Loucy (cell line): ENCODE measurements around the gene SAG.

ENCODE experiments used
- H2AFZ ChIP-seq: fragments of 200-600 bp; sonication (generic); 2 replicates; pipeline ENCODE4 v1.6.0; 2016; ENCODE audit warnings: antibody characterized with exemption, mild to moderate bottlenecking, low read length, moderate library complexity
- H3F3A ChIP-seq: fragments of 200-600 bp; 2 replicates; pipeline ENCODE4 v1.6.0; 2016; ENCODE audit warnings: antibody characterized with exemption, low read depth, mild to moderate bottlenecking
- H3K27me3 ChIP-seq: fragments of 200-600 bp; sonication (generic); 2 replicates; pipeline ENCODE4 v1.6.1; 2014; ENCODE audit warnings: low read length, mild to moderate bottlenecking; ENCODE audit not compliant: insufficient read depth, poor library complexity, severe bottlenecking
- H3K36me3 ChIP-seq: fragments of 200-600 bp; sonication (generic); 2 replicates; pipeline ENCODE4 v1.6.1; 2016; ENCODE audit warnings: low read length; ENCODE audit not compliant: insufficient read depth
- H3K4me1 ChIP-seq: fragments of 200-600 bp; sonication (generic); 2 replicates; pipeline ENCODE4 v1.5.1; 2014; ENCODE audit warnings: low read length, mild to moderate bottlenecking; ENCODE audit not compliant: insufficient read depth, poor library complexity, severe bottlenecking
- H3K4me2 ChIP-seq: fragments of 200-600 bp; sonication (generic); 2 replicates; pipeline ENCODE4 v1.6.0; 2014; ENCODE audit warnings: antibody characterized with exemption, low read length, low read depth, mild to moderate bottlenecking; ENCODE audit not compliant: poor library complexity, severe bottlenecking
- H3K4me3 ChIP-seq: fragments of 200-600 bp; sonication (generic); 2 replicates; pipeline ENCODE4 v1.5.1; 2014; ENCODE audit warnings: low read length, mild to moderate bottlenecking, mixed read lengths; ENCODE audit not compliant: poor library complexity, severe bottlenecking
- H3K79me2 ChIP-seq: fragments of 200-600 bp; sonication (generic); 2 replicates; pipeline ENCODE4 v1.6.1; 2014; ENCODE audit warnings: low read length; ENCODE audit not compliant: insufficient read depth
- H3K9ac ChIP-seq: fragments of 200-600 bp; sonication (generic); 2 replicates; pipeline ENCODE4 v1.6.0; 2014; ENCODE audit warnings: mild to moderate bottlenecking, low read depth, low read length, moderate library complexity; ENCODE audit not compliant: poor library complexity, severe bottlenecking
- H3K9me2 ChIP-seq: fragments of 200-600 bp; sonication (generic); replicated peaks from 2 replicates; pipeline ENCODE4 v1.6.1; 2016; ENCODE audit warnings: low read depth, low read length, mixed read lengths
- H3K9me3 ChIP-seq: fragments of 200-600 bp; sonication (generic); 2 replicates; pipeline ENCODE4 v1.6.1; 2014; ENCODE audit warnings: mild to moderate bottlenecking, antibody characterized with exemption, low read length, low read depth; ENCODE audit not compliant: insufficient read depth
- H4K20me1 ChIP-seq: fragments of 200-600 bp; sonication (generic); 2 replicates; pipeline ENCODE4 v1.6.0; 2014; ENCODE audit warnings: antibody characterized with exemption, low read length, mild to moderate bottlenecking; ENCODE audit not compliant: insufficient read depth, poor library complexity, severe bottlenecking
- CTCF ChIP-seq: fragments of 200-600 bp; sonication (generic); conservative IDR thresholded peaks from 2 replicates; pipeline ENCODE4 v1.5.1; 2014; ENCODE audit warnings: mild to moderate bottlenecking, antibody characterized with exemption, low read length
- EZH2phosphoT487 ChIP-seq: fragments of 200-600 bp; IDR thresholded peaks from 2 replicates; pipeline ENCODE4 v1.6.1; 2018; ENCODE audit warnings: antibody characterized with exemption, mild to moderate bottlenecking, moderate library complexity, borderline replicate concordance

The SAG gene

GRCh38 chr2:233360771-233361176, 53.2 kb downstream of the SAG start:
- H3K9me3 ChIP-seq: no peaks in the 10 kb centered on the region
- H3K4me3 ChIP-seq: no peak overlapping the region
- H3K36me3 ChIP-seq: no peaks in the 10 kb centered on the region; the same call in 1 of the 2 replicates
- H3K9me2 ChIP-seq: no peaks in the 10 kb centered on the region
- H3K4me1 ChIP-seq: peaks cover 37% of the 10 kb centered on the region
- H3K9ac ChIP-seq: peak overlapping the region; percentile 9
- peaks cover 26% of the 10 kb centered on the region for H4K20me1 ChIP-seq
- TF ChIP-seq CTCF (no peak), EZH2phosphoT487 (no peak)
- no peak overlapping the region for H2AFZ ChIP-seq
- H3K27me3 ChIP-seq: no peaks in the 10 kb centered on the region
- no peaks in the 10 kb centered on the region for H3F3A ChIP-seq
- peaks cover 65% of the 10 kb centered on the region for H3K79me2 ChIP-seq
- H3K4me2 ChIP-seq: no peak overlapping the region

- H3K9me3 ChIP-seq: no peaks in the 10 kb centered on the region
- TF ChIP-seq CTCF: no peak
- no peak for TF ChIP-seq EZH2phosphoT487
- H3F3A ChIP-seq: no peaks in the 10 kb centered on the region
- H4K20me1 ChIP-seq: peaks cover 20% of the 10 kb centered on the region
- H2AFZ ChIP-seq: no peak overlapping the region
- no peaks in the 10 kb centered on the region for H3K27me3 ChIP-seq
- H3K36me3 ChIP-seq: no peaks in the 10 kb centered on the region; the same call in 1 of the 2 replicates
- peaks cover 65% of the 10 kb centered on the region for H3K79me2 ChIP-seq
- peak overlapping the region; percentile 9 for H3K9ac ChIP-seq
- no peak overlapping the region for H3K4me2 ChIP-seq
- H3K4me1 ChIP-seq: peaks cover 32% of the 10 kb centered on the region
- H3K9me2 ChIP-seq: no peaks in the 10 kb centered on the region
- no peak overlapping the region for H3K4me3 ChIP-seq
These were observed 53.7 kb downstream of the SAG start for GRCh38 chr2:233361297-233361696.

- Histone ChIP-seq H3K27me3 (no peaks in the 10 kb centered on the region), H4K20me1 (peaks cover 9% of the 10 kb centered on the region), H3F3A (no peaks in the 10 kb centered on the region), H3K4me3 (no peak overlapping the region), H3K79me2 (peaks cover 62% of the 10 kb centered on the region), H3K4me1 (peaks cover 18% of the 10 kb centered on the region), H3K9me3 (no peaks in the 10 kb centered on the region), H3K9me2 (no peaks in the 10 kb centered on the region), H3K4me2 (no peak overlapping the region), H3K9ac (no peak overlapping the region), H2AFZ (no peak overlapping the region), H3K36me3 (no peaks in the 10 kb centered on the region; the same call in 1 of the 2 replicates)
- TF ChIP-seq CTCF (no peak), EZH2phosphoT487 (no peak)
These were observed 55.1 kb downstream of the SAG start for GRCh38 chr2:233362742-233363141.
